ENCODE measurements around the gene DMD.

Gene DMD

GRCh38 chrX:31153475-31154047 lies 2057.8 kb downstream of the DMD start:
- DNase-seq (no peak), ATAC-seq (replicated peaks) (no peak)
- H3K4me1 Mint-ChIP-seq (ENCODE audit: low read depth in 2 of 2), result no peaks in the 10 kb centered on the region
- no peaks in the 10 kb centered on the region for H3K9me3 Mint-ChIP-seq
- no peak overlapping the region for H3K4me3 Mint-ChIP-seq
- no peak overlapping the region for H3K27ac Mint-ChIP-seq
- no peaks in the 10 kb centered on the region for H3K27me3 Mint-ChIP-seq
- H3K36me3 Mint-ChIP-seq (ENCODE audit: insufficient read depth), result no peaks in the 10 kb centered on the region

- DNase-seq (no peak), ATAC-seq (replicated peaks) (no peak)
- Mint-ChIP-seq H3K27ac (no peak overlapping the region), H3K4me3 (no peak overlapping the region), H3K9me3 (no peaks in the 10 kb centered on the region), H3K36me3 (ENCODE audit: insufficient read depth) (no peaks in the 10 kb centered on the region), H3K4me1 (ENCODE audit: low read depth in 2 of 2) (no peaks in the 10 kb centered on the region), H3K27me3 (no peaks in the 10 kb centered on the region)
Measured at GRCh38 chrX:31147175-31147574, 2064.2 kb downstream of the DMD start.

GRCh38 chrX:31139961-31140360 lies 2071.4 kb downstream of the DMD start:
- H3K36me3 Mint-ChIP-seq (ENCODE audit: insufficient read depth), result no peaks in the 10 kb centered on the region
- H3K4me1 Mint-ChIP-seq (ENCODE audit: low read depth in 2 of 2), result no peaks in the 10 kb centered on the region
- DNase-seq (no peak), ATAC-seq (replicated peaks) (no peak)
- H3K27ac Mint-ChIP-seq, result no peak overlapping the region
- H3K4me3 Mint-ChIP-seq, result no peak overlapping the region
- no peaks in the 10 kb centered on the region for H3K27me3 Mint-ChIP-seq
- peaks cover 0 to 5% of the 10 kb centered on the region in 2 donors for H3K9me3 Mint-ChIP-seq

- H3K27ac Mint-ChIP-seq, result no peak overlapping the region
- DNase-seq (no peak), ATAC-seq (replicated peaks) (no peak)
- peaks cover 0 to 5% of the 10 kb centered on the region in 2 donors for H3K9me3 Mint-ChIP-seq
- no peaks in the 10 kb centered on the region for H3K36me3 Mint-ChIP-seq (ENCODE audit: insufficient read depth)
- H3K4me1 Mint-ChIP-seq (ENCODE audit: low read depth in 2 of 2), result no peaks in the 10 kb centered on the region
- H3K4me3 Mint-ChIP-seq, result no peak overlapping the region
- H3K27me3 Mint-ChIP-seq, result no peaks in the 10 kb centered on the region
Measured at GRCh38 chrX:31138124-31138523, 2073.2 kb downstream of the DMD start.

- Mint-ChIP-seq H3K27ac (no peak overlapping the region), H3K27me3 (no peaks in the 10 kb centered on the region), H3K4me3 (no peak overlapping the region), H3K4me1 (ENCODE audit: low read depth in 2 of 2) (no peaks in the 10 kb centered on the region), H3K36me3 (ENCODE audit: insufficient read depth) (no peaks in the 10 kb centered on the region), H3K9me3 (peaks cover 0 to 2% of the 10 kb centered on the region in 2 donors)
- no peak for ATAC-seq (replicated peaks)
- no peak for DNase-seq
Measured at GRCh38 chrX:31136144-31136611, 2075.2 kb downstream of the DMD start.

GRCh38 chrX:31132821-31133241 lies 2078.5 kb downstream of the DMD start:
- Mint-ChIP-seq H3K9me3 (no peaks in the 10 kb centered on the region), H3K4me1 (ENCODE audit: low read depth in 2 of 2) (no peaks in the 10 kb centered on the region), H3K36me3 (ENCODE audit: insufficient read depth) (no peaks in the 10 kb centered on the region), H3K27ac (no peak overlapping the region), H3K27me3 (no peaks in the 10 kb centered on the region), H3K4me3 (no peak overlapping the region)
- DNase-seq (no peak), ATAC-seq (replicated peaks) (no peak)

- no peak for ATAC-seq (replicated peaks)
Measured at GRCh38 chrX:31130457-31131220, 2080.7 kb downstream of the DMD start.

GRCh38 chrX:31128855-31129254 lies 2082.5 kb downstream of the DMD start:
- Mint-ChIP-seq H3K4me1 (ENCODE audit: low read depth in 2 of 2) (no peaks in the 10 kb centered on the region), H3K9me3 (peaks cover 0 to 2% of the 10 kb centered on the region in 2 donors), H3K4me3 (no peak overlapping the region), H3K36me3 (ENCODE audit: insufficient read depth) (no peaks in the 10 kb centered on the region), H3K27ac (no peak overlapping the region), H3K27me3 (no peaks in the 10 kb centered on the region)
- ATAC-seq (replicated peaks), result no peak
- no peak for DNase-seq

More at GRCh38 chrX:31130457-31131220, 2080.7 kb downstream of the DMD start:
- no peaks in the 10 kb centered on the region for H3K27me3 Mint-ChIP-seq
- no peak overlapping the region for H3K27ac Mint-ChIP-seq
- no peaks in the 10 kb centered on the region for H3K36me3 Mint-ChIP-seq (ENCODE audit: insufficient read depth)
- no peak overlapping the region for H3K4me3 Mint-ChIP-seq
- peaks cover 0 to 2% of the 10 kb centered on the region in 2 donors for H3K9me3 Mint-ChIP-seq
- H3K4me1 Mint-ChIP-seq (ENCODE audit: low read depth in 2 of 2), result no peaks in the 10 kb centered on the region
- no peak for DNase-seq

GRCh38 chrX:31127716-31128115 lies 2083.6 kb downstream of the DMD start:
- H3K27me3 Mint-ChIP-seq, result no peaks in the 10 kb centered on the region
- H3K4me3 Mint-ChIP-seq, result no peak overlapping the region
- H3K4me1 Mint-ChIP-seq (ENCODE audit: low read depth in 2 of 2), result no peaks in the 10 kb centered on the region
- peaks cover 0 to 2% of the 10 kb centered on the region in 2 donors for H3K9me3 Mint-ChIP-seq
- H3K27ac Mint-ChIP-seq, result no peak overlapping the region
- H3K36me3 Mint-ChIP-seq (ENCODE audit: insufficient read depth), result no peaks in the 10 kb centered on the region
- DNase-seq (no peak), ATAC-seq (replicated peaks) (no peak)

- Mint-ChIP-seq H3K9me3 (peaks cover 0 to 2% of the 10 kb centered on the region in 2 donors), H3K36me3 (ENCODE audit: insufficient read depth) (no peaks in the 10 kb centered on the region), H3K4me1 (ENCODE audit: low read depth in 2 of 2) (no peaks in the 10 kb centered on the region), H3K27ac (no peak overlapping the region), H3K4me3 (no peak overlapping the region), H3K27me3 (no peaks in the 10 kb centered on the region)
- ATAC-seq (replicated peaks) (no peak), DNase-seq (no peak)
Measured at GRCh38 chrX:31126205-31126604, 2085.1 kb downstream of the DMD start.

GRCh38 chrX:31124536-31124935 lies 2086.8 kb downstream of the DMD start:
- Mint-ChIP-seq H3K4me3 (no peak overlapping the region), H3K27me3 (no peaks in the 10 kb centered on the region), H3K4me1 (ENCODE audit: low read depth in 2 of 2) (no peaks in the 10 kb centered on the region), H3K36me3 (ENCODE audit: insufficient read depth) (no peaks in the 10 kb centered on the region), H3K27ac (no peak overlapping the region), H3K9me3 (peaks cover 0 to 2% of the 10 kb centered on the region in 2 donors)
- no peak for DNase-seq
- ATAC-seq (replicated peaks), result no peak

GRCh38 chrX:31123335-31123734 lies 2088.0 kb downstream of the DMD start:
- Mint-ChIP-seq H3K4me1 (ENCODE audit: low read depth in 2 of 2) (no peaks in the 10 kb centered on the region), H3K36me3 (ENCODE audit: insufficient read depth) (no peaks in the 10 kb centered on the region), H3K9me3 (peaks cover 0 to 2% of the 10 kb centered on the region in 2 donors), H3K27me3 (no peaks in the 10 kb centered on the region), H3K27ac (no peak overlapping the region), H3K4me3 (no peak overlapping the region)
- DNase-seq (no peak), ATAC-seq (replicated peaks) (no peak)

GRCh38 chrX:31117266-31117665 lies 2094.1 kb downstream of the DMD start:
- H3K4me1 Mint-ChIP-seq (ENCODE audit: low read depth in 2 of 2), result no peaks in the 10 kb centered on the region
- H3K27ac Mint-ChIP-seq, result no peak overlapping the region
- H3K4me3 Mint-ChIP-seq, result no peak overlapping the region
- ATAC-seq (replicated peaks) (no peak), DNase-seq (no peak)
- H3K9me3 Mint-ChIP-seq, result peaks cover 5 to 6% of the 10 kb centered on the region in 2 donors
- H3K27me3 Mint-ChIP-seq, result peaks cover 0 to 10% of the 10 kb centered on the region in 2 donors
- H3K36me3 Mint-ChIP-seq (ENCODE audit: insufficient read depth), result no peaks in the 10 kb centered on the region

- no peaks in the 10 kb centered on the region for H3K4me1 Mint-ChIP-seq (ENCODE audit: low read depth in 2 of 2)
- DNase-seq (no peak), ATAC-seq (replicated peaks) (no peak)
- H3K36me3 Mint-ChIP-seq (ENCODE audit: insufficient read depth), result no peaks in the 10 kb centered on the region
- no peak overlapping the region for H3K4me3 Mint-ChIP-seq
- H3K9me3 Mint-ChIP-seq, result peaks cover 5 to 6% of the 10 kb centered on the region in 2 donors
- peaks cover 0 to 10% of the 10 kb centered on the region in 2 donors for H3K27me3 Mint-ChIP-seq
- no peak overlapping the region for H3K27ac Mint-ChIP-seq
Measured at GRCh38 chrX:31115398-31115797, 2096.0 kb downstream of the DMD start.
